ENCODE data around the gene FBRSL1. TPM values are rescaled to one million over a fixed set of nuclear protein-coding genes. Genes with fewer than 3 reads are reported as not detected.

FBRSL1 gene
- total and polyA plus RNA-seq, 9 of the 15 experiments (the other 6 are each of a cell fraction or from before 2014, with no cell fraction given): 0.24 to 129 (median 7.3) TPM

GRCh38 chr12:132529906-132530305 is 40.0 kb downstream of the FBRSL1 start (continued):
- TF ChIP-seq CCNT2 (IDR thresholded peaks at IDR 0.05; ENCODE audit: borderline replicate concordance, extremely low read depth, insufficient read length, low read depth, low read length): no peak
- no peak for TF ChIP-seq MTF1 (CRISPR knock-in tag; IDR thresholded peaks at IDR 0.05; ENCODE audit: borderline replicate concordance)
- TF ChIP-seq, protein P1, sequence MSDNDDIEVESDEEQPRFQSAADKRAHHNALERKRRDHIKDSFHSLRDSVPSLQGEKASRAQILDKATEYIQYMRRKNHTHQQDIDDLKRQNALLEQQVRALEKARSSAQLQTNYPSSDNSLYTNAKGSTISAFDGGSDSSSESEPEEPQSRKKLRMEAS (CRISPR knock-in tag; IDR thresholded peaks at IDR 0.05): no peak
- no peak for TF ChIP-seq ATF6 (CRISPR knock-in tag; IDR thresholded peaks at IDR 0.05)
- TF ChIP-seq ATF3 (IDR thresholded peaks at IDR 0.05): peak; percentile 54
- no peak for TF ChIP-seq ATF3 (CRISPR knock-in tag; conservative IDR thresholded peaks at IDR 0.05)
- peak; percentile 34; the same call in 1 of the 2 replicates for TF ChIP-seq NCOA1 (IDR thresholded peaks at IDR 0.05; ENCODE audit: low read depth)
- no peak for TF ChIP-seq HLTF (IDR thresholded peaks at IDR 0.05)
- no peak for TF ChIP-seq ZNF143 (CRISPR knock-in tag; IDR thresholded peaks at IDR 0.05)
- peak; percentile 88 for TF ChIP-seq CREB1 (IDR thresholded peaks at IDR 0.05)
- TF ChIP-seq CREB1 (CRISPR knock-in tag; IDR thresholded peaks at IDR 0.05): peak; percentile 86
- no peak for TF ChIP-seq FOXJ3 (CRISPR knock-in tag; IDR thresholded peaks at IDR 0.05)
- peak; percentile 85 for TF ChIP-seq CREM (IDR thresholded peaks at IDR 0.05; ENCODE audit: low read depth)
- TF ChIP-seq ZFP36 (IDR thresholded peaks at IDR 0.05; ENCODE audit: low read depth, low read length, partially characterized antibody): no peak
- no peak for TF ChIP-seq RBM14 (IDR thresholded peaks at IDR 0.05; ENCODE audit: borderline replicate concordance, insufficient read depth, low read depth, low read length)
- no peak for TF ChIP-seq ATF1 (CRISPR knock-in tag; IDR thresholded peaks at IDR 0.05)
- TF ChIP-seq ATF1 (tag; IDR thresholded peaks at IDR 0.05): peak; percentile 48; the same call in 1 of the 2 replicates
- 0 out of 2 replicates have a peak, but pooled peaks have one; percentile 16 for TF ChIP-seq CEBPG (CRISPR knock-in tag; IDR thresholded peaks at IDR 0.05)
- peak in 1 of 2 experiments; percentile 74; a peak in 2 of 4 replicates for TF ChIP-seq CEBPG (tag; conservative IDR thresholded peaks at IDR 0.05 in 1 of 2, IDR thresholded peaks at IDR 0.05 in 1 of 2)
- TF ChIP-seq LCOR (CRISPR knock-in tag; IDR thresholded peaks at IDR 0.05): no peak
- TF ChIP-seq ETV5 (CRISPR knock-in tag; IDR thresholded peaks at IDR 0.05; ENCODE audit: low read depth): no peak
- TF ChIP-seq MTA1 (IDR thresholded peaks at IDR 0.05; ENCODE audit: borderline replicate concordance): no peak
